Liver (tissue), 9 donors: ENCODE measurements around the gene MYO7A. TPM values are rescaled to one million over a fixed set of nuclear protein-coding genes. Genes with fewer than 3 reads are reported as not detected.

Experiments
- DNase-seq: peaks from one replicate; pipeline ENCODE4 v3.0.0-alpha.2; 2017; ENCODE audit warnings: low spot score
- H3K27ac ChIP-seq, 2 donors: one replicate each; pipeline ENCODE4 v1.7.0; 2013; ENCODE audit warnings: inconsistent platforms in 2 of 2, low read length in 2 of 2, control low read depth in 1 of 2, low read depth in 1 of 2, mild to moderate bottlenecking in 1 of 2
- H3K27me3 ChIP-seq, 4 donors: one replicate each; pipeline versions ENCODE4 v1.6.1 to v1.7.0; 2013; ENCODE audit warnings: low read length in 3 of 4, inconsistent platforms in 1 of 4, mild to moderate bottlenecking in 1 of 4, moderate library complexity in 1 of 4; ENCODE audit not compliant: control insufficient read depth in 4 of 4, insufficient read depth in 4 of 4
- H3K36me3 ChIP-seq, 4 donors: one replicate each; pipeline versions ENCODE4 v1.6.1 to v1.7.0; 2013; ENCODE audit warnings: low read length in 3 of 4, mild to moderate bottlenecking in 3 of 4, low read depth in 1 of 4, moderate library complexity in 1 of 4; ENCODE audit not compliant: control insufficient read depth in 4 of 4, insufficient read depth in 3 of 4
- H3K4me1 ChIP-seq, 4 donors: one replicate each; pipeline versions ENCODE4 v1.6.1 to v1.7.0; 2013; ENCODE audit warnings: low read length in 3 of 4, mild to moderate bottlenecking in 3 of 4, moderate library complexity in 1 of 4; ENCODE audit not compliant: control insufficient read depth in 4 of 4, insufficient read depth in 4 of 4
- H3K4me3 ChIP-seq, 3 donors: one replicate each; pipeline versions ENCODE4 v1.6.1 to v1.7.0; 2013; ENCODE audit warnings: low read length in 3 of 3, control low read depth in 1 of 3, low read depth in 1 of 3, mild to moderate bottlenecking in 1 of 3
- H3K9ac ChIP-seq, 2 donors: one replicate each; pipeline ENCODE4 v1.7.0; 2013; ENCODE audit warnings: low read length in 2 of 2, mild to moderate bottlenecking in 2 of 2, moderate library complexity in 2 of 2, control low read depth in 1 of 2, low read depth in 1 of 2
- H3K9me3 ChIP-seq, 4 donors: one replicate each; pipeline versions ENCODE4 v1.6.1 to v1.7.0; 2013; ENCODE audit warnings: low read length in 3 of 4; ENCODE audit not compliant: control insufficient read depth in 4 of 4
- EGR1 ChIP-seq, 2 donors: IDR thresholded peaks; 2 replicates each; pipeline ENCODE4 v1.6.1; 2016 to 2018; ENCODE audit warnings: antibody characterized with exemption in 2 of 2, low read depth in 2 of 2
- FOXA2 ChIP-seq: IDR thresholded peaks from 2 replicates; pipeline ENCODE4 v1.6.1; 2016; ENCODE audit warnings: antibody characterized with exemption
- GABPA ChIP-seq, 2 donors: IDR thresholded peaks in 1 of 2; conservative IDR thresholded peaks in 1 of 2; 2 replicates each; pipeline ENCODE4 v1.6.1; 2016; ENCODE audit warnings: antibody characterized with exemption in 2 of 2, mild to moderate bottlenecking in 1 of 2, moderate library complexity in 1 of 2
- HNF4A ChIP-seq, 2 donors: conservative IDR thresholded peaks; 2 replicates each; pipeline ENCODE4 v1.6.1; 2016; ENCODE audit warnings: antibody characterized with exemption in 2 of 2, mild to moderate bottlenecking in 2 of 2
- HNF4G ChIP-seq: IDR thresholded peaks from 2 replicates; pipeline ENCODE4 v1.6.1; 2016; ENCODE audit warnings: antibody characterized with exemption
- JUND ChIP-seq, 2 donors: IDR thresholded peaks; 2 replicates each; pipeline ENCODE4 v1.6.1; 2016; ENCODE audit warnings: antibody characterized with exemption in 2 of 2
- MAX ChIP-seq: IDR thresholded peaks from 2 replicates; pipeline ENCODE4 v1.6.1; 2016; ENCODE audit warnings: antibody characterized with exemption
- RAD21 ChIP-seq, 2 donors: IDR thresholded peaks; 2 replicates each; pipeline ENCODE4 v1.6.1; 2016; ENCODE audit warnings: antibody characterized with exemption in 2 of 2, mild to moderate bottlenecking in 2 of 2
- RXRA ChIP-seq, 2 donors: IDR thresholded peaks; 2 replicates each; pipeline ENCODE4 v1.6.1; 2017 to 2018; ENCODE audit warnings: antibody characterized with exemption in 2 of 2, mild to moderate bottlenecking in 1 of 2
- SP1 ChIP-seq: IDR thresholded peaks from 2 replicates; pipeline ENCODE4 v1.6.1; 2018; ENCODE audit warnings: antibody characterized with exemption, mild to moderate bottlenecking
- TAF1 ChIP-seq: conservative IDR thresholded peaks from 2 replicates; pipeline ENCODE4 v1.6.1; 2016; ENCODE audit warnings: antibody characterized with exemption, mild to moderate bottlenecking
- WGBS: extraction: QIAGEN DNeasy Blood & Tissue Kit; methylation state at CpG from one replicate; pipeline ENCODE4 v1.1.7; 2013; 5-methylcytosine and 5-hydroxymethylcytosine counted together
- polyA plus RNA-seq, 2 donors: library from polyadenylated mRNA; stranded (reverse) in 1 of 2; unstranded in 1 of 2; fragments of 200-250 nt in 1 of 2; fragments of >200 nt in 1 of 2; fragmentation: Nextera tagmentation in 1 of 2; extraction: Ambion mirVana in 1 of 2; gene quantifications; one replicate each; pipeline versions ENCODE4 v1.2.1 to v1.2.3, GENCODE V29; 2013 to 2015
- total RNA-seq, 2 donors: library from RNA; depleted of rRNA; stranded (reverse); fragments of >200 nt; gene quantifications; one replicate each; pipeline ENCODE4 v1.2.3, GENCODE V29; 2014
- TF ChIP-seq, protein P1 (sequence below): IDR thresholded peaks from 2 replicates; pipeline ENCODE4 v1.6.1; 2016; ENCODE audit warnings: antibody characterized with exemption, mild to moderate bottlenecking
- TF ChIP-seq, protein P2 (sequence below): fragments of 150-350 bp; IDR thresholded peaks from 2 replicates; pipeline ENCODE4 v1.5.1; 2017; ENCODE audit warnings: improper control_type of control experiment, low read depth, low read length; ENCODE audit not compliant: missing input control
- TF ChIP-seq, protein P3 (sequence below): IDR thresholded peaks from 2 replicates; pipeline ENCODE4 v1.6.1; 2016; ENCODE audit warnings: antibody characterized with exemption
- donor health status: healthy.
- donor health status: healthy.
- donor health status: healthy.
- donor health status: healthy.
- donor health status: healthy.

The MYO7A gene
- total and polyA plus RNA-seq, 4 donors, result 7.3 to 33.6 (median 11.3) TPM

GRCh38 chr11:77196961-77197360 lies 68.9 kb downstream of the MYO7A start:
- no peak overlapping the region for H3K27ac ChIP-seq
- TF ChIP-seq, protein P1, sequence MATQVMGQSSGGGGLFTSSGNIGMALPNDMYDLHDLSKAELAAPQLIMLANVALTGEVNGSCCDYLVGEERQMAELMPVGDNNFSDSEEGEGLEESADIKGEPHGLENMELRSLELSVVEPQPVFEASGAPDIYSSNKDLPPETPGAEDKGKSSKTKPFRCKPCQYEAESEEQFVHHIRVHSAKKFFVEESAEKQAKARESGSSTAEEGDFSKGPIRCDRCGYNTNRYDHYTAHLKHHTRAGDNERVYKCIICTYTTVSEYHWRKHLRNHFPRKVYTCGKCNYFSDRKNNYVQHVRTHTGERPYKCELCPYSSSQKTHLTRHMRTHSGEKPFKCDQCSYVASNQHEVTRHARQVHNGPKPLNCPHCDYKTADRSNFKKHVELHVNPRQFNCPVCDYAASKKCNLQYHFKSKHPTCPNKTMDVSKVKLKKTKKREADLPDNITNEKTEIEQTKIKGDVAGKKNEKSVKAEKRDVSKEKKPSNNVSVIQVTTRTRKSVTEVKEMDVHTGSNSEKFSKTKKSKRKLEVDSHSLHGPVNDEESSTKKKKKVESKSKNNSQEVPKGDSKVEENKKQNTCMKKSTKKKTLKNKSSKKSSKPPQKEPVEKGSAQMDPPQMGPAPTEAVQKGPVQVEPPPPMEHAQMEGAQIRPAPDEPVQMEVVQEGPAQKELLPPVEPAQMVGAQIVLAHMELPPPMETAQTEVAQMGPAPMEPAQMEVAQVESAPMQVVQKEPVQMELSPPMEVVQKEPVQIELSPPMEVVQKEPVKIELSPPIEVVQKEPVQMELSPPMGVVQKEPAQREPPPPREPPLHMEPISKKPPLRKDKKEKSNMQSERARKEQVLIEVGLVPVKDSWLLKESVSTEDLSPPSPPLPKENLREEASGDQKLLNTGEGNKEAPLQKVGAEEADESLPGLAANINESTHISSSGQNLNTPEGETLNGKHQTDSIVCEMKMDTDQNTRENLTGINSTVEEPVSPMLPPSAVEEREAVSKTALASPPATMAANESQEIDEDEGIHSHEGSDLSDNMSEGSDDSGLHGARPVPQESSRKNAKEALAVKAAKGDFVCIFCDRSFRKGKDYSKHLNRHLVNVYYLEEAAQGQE, result no peak
- TF ChIP-seq GABPA (IDR thresholded peaks at IDR 0.05 in 1 of 2, conservative IDR thresholded peaks at IDR 0.05 in 1 of 2), result no peak
- TF ChIP-seq JUND (IDR thresholded peaks at IDR 0.05), result no peak
- H3K27me3 ChIP-seq, result no peaks in the 10 kb centered on the region
- H3K9ac ChIP-seq, result no peak overlapping the region
- no peak overlapping the region for H3K4me3 ChIP-seq
- DNase-seq, result no peak
- peaks cover 0 to 48% (median 18%) of the 10 kb centered on the region in 4 donors for H3K36me3 ChIP-seq
- no peaks in the 10 kb centered on the region for H3K4me1 ChIP-seq
- WGBS, result 96% methylated on average over 8 of the region's 8 CpGs
- H3K9me3 ChIP-seq, result no peaks in the 10 kb centered on the region

DNA sequence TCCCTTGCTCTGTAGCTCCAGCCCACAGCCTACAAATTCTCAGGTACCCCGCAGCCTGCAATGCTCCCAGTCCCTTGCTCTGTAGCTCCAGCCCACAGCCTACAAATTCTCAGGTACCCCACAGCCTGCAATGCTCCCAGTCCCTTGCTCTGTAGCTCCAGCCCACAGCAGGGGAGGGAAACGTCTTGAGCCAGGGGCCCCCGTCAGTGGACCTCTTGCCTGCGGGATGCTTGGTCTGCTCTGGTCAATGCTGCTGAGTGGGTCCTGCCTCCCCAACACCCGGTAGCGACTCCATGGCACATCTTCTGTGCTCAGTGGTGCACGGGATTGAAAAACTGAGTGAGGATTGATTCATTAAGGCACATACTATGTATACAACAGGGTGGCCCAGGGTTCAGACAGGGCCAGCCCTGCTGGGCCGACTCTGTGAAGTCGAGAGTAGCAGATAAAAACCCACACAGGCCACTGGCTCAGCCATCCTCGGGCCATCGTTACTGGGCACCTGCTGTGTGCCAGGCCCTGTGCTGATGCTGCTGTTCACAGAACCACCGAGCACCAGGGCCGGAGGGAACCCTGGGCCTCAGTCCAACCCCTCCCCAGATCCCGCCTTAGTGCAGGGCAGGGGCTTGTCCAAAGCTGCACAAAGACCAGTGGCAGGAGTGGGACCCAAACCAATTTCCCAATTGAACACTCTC lies 69.7 kb downstream of the MYO7A start:
- Histone ChIP-seq H3K4me1 (no peaks in the 10 kb centered on the region), H3K9me3 (no peaks in the 10 kb centered on the region), H3K4me3 (no peak overlapping the region), H3K27me3 (no peaks in the 10 kb centered on the region), H3K36me3 (peaks cover 0 to 47% (median 15%) of the 10 kb centered on the region in 4 donors), H3K9ac (no peak overlapping the region), H3K27ac (no peak overlapping the region)
- TF ChIP-seq HNF4G (no peak), HNF4A (conservative IDR thresholded peaks at IDR 0.05) (no peak), RXRA (IDR thresholded peaks at IDR 0.05) (no peak), FOXA2 (no peak), MAX (no peak), EGR1 (IDR thresholded peaks at IDR 0.05; ENCODE audit: low read depth in 2 of 2) (no peak), RAD21 (IDR thresholded peaks at IDR 0.05) (no peak), SP1 (no peak), TAF1 (no peak)
- TF ChIP-seq, protein P2, sequence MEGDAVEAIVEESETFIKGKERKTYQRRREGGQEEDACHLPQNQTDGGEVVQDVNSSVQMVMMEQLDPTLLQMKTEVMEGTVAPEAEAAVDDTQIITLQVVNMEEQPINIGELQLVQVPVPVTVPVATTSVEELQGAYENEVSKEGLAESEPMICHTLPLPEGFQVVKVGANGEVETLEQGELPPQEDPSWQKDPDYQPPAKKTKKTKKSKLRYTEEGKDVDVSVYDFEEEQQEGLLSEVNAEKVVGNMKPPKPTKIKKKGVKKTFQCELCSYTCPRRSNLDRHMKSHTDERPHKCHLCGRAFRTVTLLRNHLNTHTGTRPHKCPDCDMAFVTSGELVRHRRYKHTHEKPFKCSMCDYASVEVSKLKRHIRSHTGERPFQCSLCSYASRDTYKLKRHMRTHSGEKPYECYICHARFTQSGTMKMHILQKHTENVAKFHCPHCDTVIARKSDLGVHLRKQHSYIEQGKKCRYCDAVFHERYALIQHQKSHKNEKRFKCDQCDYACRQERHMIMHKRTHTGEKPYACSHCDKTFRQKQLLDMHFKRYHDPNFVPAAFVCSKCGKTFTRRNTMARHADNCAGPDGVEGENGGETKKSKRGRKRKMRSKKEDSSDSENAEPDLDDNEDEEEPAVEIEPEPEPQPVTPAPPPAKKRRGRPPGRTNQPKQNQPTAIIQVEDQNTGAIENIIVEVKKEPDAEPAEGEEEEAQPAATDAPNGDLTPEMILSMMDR, result no peak
- TF ChIP-seq, protein P1, result no peak
- TF ChIP-seq, protein P3, sequence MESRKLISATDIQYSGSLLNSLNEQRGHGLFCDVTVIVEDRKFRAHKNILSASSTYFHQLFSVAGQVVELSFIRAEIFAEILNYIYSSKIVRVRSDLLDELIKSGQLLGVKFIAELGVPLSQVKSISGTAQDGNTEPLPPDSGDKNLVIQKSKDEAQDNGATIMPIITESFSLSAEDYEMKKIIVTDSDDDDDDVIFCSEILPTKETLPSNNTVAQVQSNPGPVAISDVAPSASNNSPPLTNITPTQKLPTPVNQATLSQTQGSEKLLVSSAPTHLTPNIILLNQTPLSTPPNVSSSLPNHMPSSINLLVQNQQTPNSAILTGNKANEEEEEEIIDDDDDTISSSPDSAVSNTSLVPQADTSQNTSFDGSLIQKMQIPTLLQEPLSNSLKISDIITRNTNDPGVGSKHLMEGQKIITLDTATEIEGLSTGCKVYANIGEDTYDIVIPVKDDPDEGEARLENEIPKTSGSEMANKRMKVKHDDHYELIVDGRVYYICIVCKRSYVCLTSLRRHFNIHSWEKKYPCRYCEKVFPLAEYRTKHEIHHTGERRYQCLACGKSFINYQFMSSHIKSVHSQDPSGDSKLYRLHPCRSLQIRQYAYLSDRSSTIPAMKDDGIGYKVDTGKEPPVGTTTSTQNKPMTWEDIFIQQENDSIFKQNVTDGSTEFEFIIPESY, result no peak
- 96% methylated on average over 14 of the region's 14 CpGs for WGBS
- no peak for DNase-seq
